Measurements from ENCODE around the gene SLC49A3. TPM values are rescaled to one million over a fixed set of nuclear protein-coding genes. Genes with fewer than 3 reads are reported as not detected.

Gene SLC49A3
- total RNA-seq, 1 experiment from 2014 or later = 6.9 TPM

DNA sequence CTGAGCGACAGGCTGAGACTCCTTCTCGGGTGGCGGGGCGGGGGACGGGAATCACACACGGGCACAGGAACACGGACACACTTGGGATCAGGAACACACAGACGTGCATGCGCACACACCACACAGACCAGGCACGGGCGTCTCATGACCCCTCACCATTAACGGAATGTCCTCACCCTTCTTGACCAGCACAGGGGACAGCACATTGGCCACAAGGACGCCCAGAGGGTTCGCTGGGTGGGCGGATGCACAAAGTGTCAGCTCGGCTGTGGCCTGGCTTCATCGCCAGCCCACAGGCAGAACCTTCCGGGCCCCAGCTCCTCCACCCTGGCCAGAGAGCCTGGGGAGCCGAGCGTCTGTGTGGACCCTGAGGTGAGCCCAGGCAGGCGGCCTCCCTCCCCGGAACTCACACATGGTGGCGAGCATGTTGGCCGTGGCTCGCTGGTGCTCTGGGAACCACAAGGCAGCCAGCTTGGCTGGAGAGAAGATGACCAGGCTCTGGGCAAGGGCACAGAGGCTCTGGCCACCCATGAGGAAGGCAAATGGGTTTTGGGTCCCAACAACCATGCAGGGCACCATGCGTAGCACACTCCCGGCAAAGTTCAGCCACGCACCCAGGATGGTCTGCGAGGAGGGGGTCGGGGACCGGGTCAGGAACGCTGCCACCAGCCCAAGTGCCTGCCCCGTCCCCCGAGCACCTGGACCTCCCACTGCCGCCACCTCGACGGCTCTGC, 3.1 kb downstream of the SLC49A3 start:
- Histone ChIP-seq H3K56ac (ENCODE audit: insufficient read length, low read depth, low read length) (no peak overlapping the region), H3K14ac (ENCODE audit: insufficient read depth, low read length) (no peak overlapping the region), H3K27ac (ENCODE audit: insufficient read length, low read depth, low read length) (no peak overlapping the region), H3K27me3 (ENCODE audit: insufficient read depth, low read length) (no peaks in the 10 kb centered on the region), H2BK120ac (ENCODE audit: low read depth, low read length, poor library complexity, severe bottlenecking) (no peak overlapping the region), H4K8ac (replicated peaks; ENCODE audit: insufficient read length, low read depth, low read length) (no peak overlapping the region), H4K91ac (ENCODE audit: insufficient read length, low read depth, low read length) (no peak overlapping the region), H3K18ac (ENCODE audit: insufficient read length, low read depth, low read length) (no peak overlapping the region), H3K4me1 (ENCODE audit: insufficient read depth, low read length) (peaks cover 7% of the 10 kb centered on the region; the same call in 1 of the 2 replicates), H3K9ac (ENCODE audit: extremely low read depth, insufficient read length, low read length) (no peak overlapping the region), H2AFZ (ENCODE audit: low read length) (no peak overlapping the region), H2AK5ac (ENCODE audit: insufficient read length, low read length) (no peak overlapping the region), H2BK12ac (ENCODE audit: insufficient read length, low read depth, low read length) (no peak overlapping the region), H2BK20ac (ENCODE audit: low read depth, low read length, poor library complexity, severe bottlenecking) (no peak overlapping the region), H4K20me1 (ENCODE audit: control insufficient read depth, insufficient read depth, insufficient read length) (no peaks in the 10 kb centered on the region), H3K79me2 (ENCODE audit: insufficient read depth, low read length) (no peaks in the 10 kb centered on the region), H3T11ph (ENCODE audit: low read length) (no peak overlapping the region), H2BK5ac (ENCODE audit: insufficient read length, low read length) (no peak overlapping the region), H3K79me1 (ENCODE audit: insufficient read depth, low read depth, low read length, poor library complexity, severe bottlenecking) (no peaks in the 10 kb centered on the region), H3K9me3 (ENCODE audit: control insufficient read depth, low read depth, low read length) (no peaks in the 10 kb centered on the region), H2BK15ac (ENCODE audit: low read depth, low read length) (no peak overlapping the region), H3K4ac (ENCODE audit: low read depth, low read length) (no peak overlapping the region), H3K4me2 (ENCODE audit: insufficient read depth, insufficient read length, low read length) (no peak overlapping the region), H3K23me2 (ENCODE audit: insufficient read length, low read depth, low read length, poor library complexity, severe bottlenecking) (peaks cover 3% of the 10 kb centered on the region), H3K23ac (ENCODE audit: insufficient read length, low read depth, low read length) (no peak overlapping the region), H4K5ac (ENCODE audit: insufficient read length, low read depth, low read length) (no peak overlapping the region)
- DNase-seq = no peak
- peaks cover 6% of the 10 kb centered on the region for H3K27me3 Mint-ChIP-seq (ENCODE audit: low read depth)
- WGBS (ENCODE audit: extremely low coverage, insufficient read length, low lambda C conversion rate) = no CpG with 5 or more reads among the region's 37 CpGs
- TF ChIP-seq, protein P1, sequence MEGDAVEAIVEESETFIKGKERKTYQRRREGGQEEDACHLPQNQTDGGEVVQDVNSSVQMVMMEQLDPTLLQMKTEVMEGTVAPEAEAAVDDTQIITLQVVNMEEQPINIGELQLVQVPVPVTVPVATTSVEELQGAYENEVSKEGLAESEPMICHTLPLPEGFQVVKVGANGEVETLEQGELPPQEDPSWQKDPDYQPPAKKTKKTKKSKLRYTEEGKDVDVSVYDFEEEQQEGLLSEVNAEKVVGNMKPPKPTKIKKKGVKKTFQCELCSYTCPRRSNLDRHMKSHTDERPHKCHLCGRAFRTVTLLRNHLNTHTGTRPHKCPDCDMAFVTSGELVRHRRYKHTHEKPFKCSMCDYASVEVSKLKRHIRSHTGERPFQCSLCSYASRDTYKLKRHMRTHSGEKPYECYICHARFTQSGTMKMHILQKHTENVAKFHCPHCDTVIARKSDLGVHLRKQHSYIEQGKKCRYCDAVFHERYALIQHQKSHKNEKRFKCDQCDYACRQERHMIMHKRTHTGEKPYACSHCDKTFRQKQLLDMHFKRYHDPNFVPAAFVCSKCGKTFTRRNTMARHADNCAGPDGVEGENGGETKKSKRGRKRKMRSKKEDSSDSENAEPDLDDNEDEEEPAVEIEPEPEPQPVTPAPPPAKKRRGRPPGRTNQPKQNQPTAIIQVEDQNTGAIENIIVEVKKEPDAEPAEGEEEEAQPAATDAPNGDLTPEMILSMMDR (conservative IDR thresholded peaks at IDR 0.05) = no peak
- H3K27ac Mint-ChIP-seq = no peak overlapping the region; a peak in 1 of 7 replicates
- H3K4me1 Mint-ChIP-seq = peaks cover 6 to 31% of the 10 kb centered on the region in 2 experiments
- H3K9me3 Mint-ChIP-seq = no peaks in the 10 kb centered on the region; a peak in 1 of 5 replicates
- no peak overlapping the region for H3K4me3 Mint-ChIP-seq
- peaks cover 0 to 3% (median 0%) of the 10 kb centered on the region in 3 experiments; a peak in 2 of 7 replicates for H3K36me3 Mint-ChIP-seq (ENCODE audit: insufficient read depth in 1 of 3, low read depth in 3 of 3)
